Natural killer cell (primary cell): Measurements from ENCODE around the gene TPI1. TPM values are rescaled to one million over a fixed set of nuclear protein-coding genes. Genes with fewer than 3 reads are reported as not detected.

Experiments used
- ATAC-seq, 3 donors: fragments of 150-1000 bp in 2 of 3; fragments of 200-7000 bp in 1 of 3; cut with Tn5 transposase; 1 replicate in 1 of 3; 2 replicates in 2 of 3; pipeline ENCODE4 v1.10.0; 2021; ENCODE audit warnings: mild to moderate bottlenecking in 2 of 3, moderate library complexity in 2 of 3
- DNase-seq, 2 donors: peaks; one replicate each; pipeline versions ENCODE4 v3.0.0 to v3.0.0-alpha.2; 2013 to 2021; ENCODE audit warnings: mixed read lengths in 1 of 2
- H3K27ac ChIP-seq: one replicate; pipeline ENCODE4 v1.5.1; 2013; ENCODE audit warnings: mild to moderate bottlenecking, low read length
- H3K27me3 ChIP-seq: one replicate; pipeline ENCODE4 v1.6.1; 2013; ENCODE audit warnings: low read length; ENCODE audit not compliant: control insufficient read depth, insufficient read depth
- H3K36me3 ChIP-seq: one replicate; pipeline ENCODE4 v1.6.1; 2013; ENCODE audit warnings: low read length; ENCODE audit not compliant: control insufficient read depth, insufficient read depth
- H3K4me1 ChIP-seq: one replicate; pipeline ENCODE4 v1.6.1; 2013; ENCODE audit warnings: low read length; ENCODE audit not compliant: control insufficient read depth, insufficient read depth
- H3K4me3 ChIP-seq: one replicate; pipeline ENCODE4 v1.5.1; 2013; ENCODE audit warnings: low read length
- H3K9me3 ChIP-seq: one replicate; pipeline ENCODE4 v1.6.1; 2013; ENCODE audit warnings: low read length; ENCODE audit not compliant: control insufficient read depth, insufficient read depth
- H3K27ac Mint-ChIP-seq, 2 donors: one replicate each; pipeline ENCODE4 v1.8.0; 2022; ENCODE audit warnings: mild to moderate bottlenecking in 2 of 2, mixed read lengths in 2 of 2, moderate library complexity in 1 of 2
- H3K27me3 Mint-ChIP-seq, 2 donors: one replicate each; pipeline ENCODE4 v1.8.0; 2022; ENCODE audit warnings: low read depth in 2 of 2, mixed read lengths in 2 of 2
- H3K36me3 Mint-ChIP-seq: one replicate; pipeline ENCODE4 v1.8.0; 2022; ENCODE audit warnings: mixed read lengths
- H3K4me1 Mint-ChIP-seq, 2 donors: one replicate each; pipeline ENCODE4 v1.8.0; 2022; ENCODE audit warnings: mixed read lengths in 2 of 2
- H3K4me3 Mint-ChIP-seq: one replicate; pipeline ENCODE4 v1.8.0; 2022; ENCODE audit warnings: mild to moderate bottlenecking, moderate library complexity, mixed read lengths
- H3K9me3 Mint-ChIP-seq, 2 donors: one replicate each; pipeline ENCODE4 v1.8.0; 2022; ENCODE audit warnings: mixed read lengths in 2 of 2
- CTCF ChIP-seq: fragments of 200-600 bp; IDR thresholded peaks from one replicate; pipeline ENCODE4 v1.8.0; 2022; ENCODE audit warnings: antibody characterized with exemption
- WGBS: methylation state at CpG from one replicate; pipeline ENCODE4 v1.1.7; 2013; ENCODE audit warnings: missing lambda C conversion rate; ENCODE audit not compliant: insufficient coverage; 5-methylcytosine and 5-hydroxymethylcytosine counted together
- intact Hi-C: fragments of 100-400 bp; cut with micrococcal nuclease; formaldehyde crosslinking; loops from one replicate; pipeline ENCODE4 v1.14.2; 2022
- total RNA-seq, 4 donors: library from RNA; stranded (reverse); fragments of 120-200 nt in 1 of 4; gene quantifications; one replicate each; pipeline versions ENCODE4 v1.2.3 to v1.2.4, GENCODE V29; 2013 to 2022

Gene TPI1
- total RNA-seq, 3 donors from 2014 or later (not counting 1 experiment from before 2014, with no cell fraction given): 167 to 196 (median 189) TPM

GRCh38 chr12:6818645-6819044 is 48.7 kb upstream of the TPI1 start:
- ATAC-seq (no peak), DNase-seq (no peak)
- H3K9me3 Mint-ChIP-seq: no peaks in the 10 kb centered on the region
- Histone ChIP-seq H3K27ac (no peak overlapping the region), H3K36me3 (no peaks in the 10 kb centered on the region), H3K4me3 (no peak overlapping the region), H3K27me3 (peaks cover 8% of the 10 kb centered on the region), H3K9me3 (no peaks in the 10 kb centered on the region), H3K4me1 (peaks cover 11% of the 10 kb centered on the region)
- H3K27ac Mint-ChIP-seq: no peak overlapping the region
- no peak for TF ChIP-seq CTCF
- H3K4me3 Mint-ChIP-seq: no peak overlapping the region
- WGBS: 96% methylated on average over 5 of the region's 5 CpGs
- no peaks in the 10 kb centered on the region for H3K36me3 Mint-ChIP-seq
- peaks cover 0 to 6% of the 10 kb centered on the region in 2 donors for H3K4me1 Mint-ChIP-seq
- peaks cover 8 to 38% of the 10 kb centered on the region in 2 donors for H3K27me3 Mint-ChIP-seq
- intact Hi-C loops: no loop called here

- H3K4me3 Mint-ChIP-seq: no peak overlapping the region
These were observed 48.0 kb upstream of the TPI1 start for GRCh38 chr12:6819106-6820030.

DNA sequence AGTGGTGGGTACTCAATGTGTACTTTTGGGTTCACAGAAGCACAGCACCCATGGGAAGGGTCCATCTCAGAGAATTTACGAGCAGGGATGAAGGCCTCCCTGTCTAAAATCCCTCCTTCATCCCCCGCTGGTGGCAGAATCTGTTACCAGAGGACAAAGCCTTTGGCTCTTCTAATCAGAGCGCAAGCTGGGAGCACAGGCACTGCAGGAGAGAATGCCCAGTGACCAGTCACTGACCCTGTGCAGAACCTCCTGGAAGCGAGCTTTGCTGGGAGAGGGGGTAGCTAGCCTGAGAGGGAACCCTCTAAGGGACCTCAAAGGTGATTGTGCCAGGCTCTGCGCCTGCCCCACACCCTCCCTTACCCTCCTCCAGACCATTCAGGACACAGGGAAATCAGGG is 47.2 kb upstream of the TPI1 start:
- Mint-ChIP-seq H3K27ac (no peak overlapping the region), H3K4me3 (no peak overlapping the region), H3K9me3 (no peaks in the 10 kb centered on the region), H3K36me3 (no peaks in the 10 kb centered on the region), H3K27me3 (peaks cover 20 to 40% of the 10 kb centered on the region in 2 donors), H3K4me1 (peaks cover 0 to 8% of the 10 kb centered on the region in 2 donors)
- Histone ChIP-seq H3K4me3 (no peak overlapping the region), H3K9me3 (no peaks in the 10 kb centered on the region), H3K27me3 (peaks cover 13% of the 10 kb centered on the region), H3K4me1 (peaks cover 11% of the 10 kb centered on the region), H3K27ac (no peak overlapping the region), H3K36me3 (no peaks in the 10 kb centered on the region)
- WGBS: 96% methylated on average over 5 of the region's 5 CpGs
- no peak for ATAC-seq
- no peak for DNase-seq
- intact Hi-C loops: no loop called here
- TF ChIP-seq CTCF: no peak

More at GRCh38 chr12:6819106-6820030, 48.0 kb upstream of the TPI1 start:
- Mint-ChIP-seq H3K27me3 (peaks cover 12 to 34% of the 10 kb centered on the region in 2 donors), H3K4me1 (peaks cover 0 to 6% of the 10 kb centered on the region in 2 donors), H3K36me3 (no peaks in the 10 kb centered on the region), H3K9me3 (no peaks in the 10 kb centered on the region), H3K27ac (no peak overlapping the region)
- ATAC-seq (no peak), DNase-seq (no peak)
- intact Hi-C loops: no loop called here
- peaks cover 8% of the 10 kb centered on the region for H3K27me3 ChIP-seq
- no peaks in the 10 kb centered on the region for H3K36me3 ChIP-seq
- no peak overlapping the region for H3K4me3 ChIP-seq
- H3K9me3 ChIP-seq: no peaks in the 10 kb centered on the region
- 90% methylated on average over 13 of the region's 13 CpGs for WGBS
- no peak overlapping the region for H3K27ac ChIP-seq
- no peak for TF ChIP-seq CTCF
- H3K4me1 ChIP-seq: peaks cover 11% of the 10 kb centered on the region
